Measurements from ENCODE around the gene ISY1. TPM values are rescaled to one million over a fixed set of nuclear protein-coding genes. Genes with fewer than 3 reads are reported as not detected.
"Not testable (repeated sequence)": the region's sequence is repeated elsewhere in the genome, so short reads cannot be mapped to it uniquely, and the experiment has no call there.

The ISY1 gene
- total RNA-seq, 1 donor from 2014 or later: 16.8 TPM

GRCh38 chr3:129166579-129167332 is 5.9 kb upstream of the ISY1 start:
- no peak for DNase-seq

DNA sequence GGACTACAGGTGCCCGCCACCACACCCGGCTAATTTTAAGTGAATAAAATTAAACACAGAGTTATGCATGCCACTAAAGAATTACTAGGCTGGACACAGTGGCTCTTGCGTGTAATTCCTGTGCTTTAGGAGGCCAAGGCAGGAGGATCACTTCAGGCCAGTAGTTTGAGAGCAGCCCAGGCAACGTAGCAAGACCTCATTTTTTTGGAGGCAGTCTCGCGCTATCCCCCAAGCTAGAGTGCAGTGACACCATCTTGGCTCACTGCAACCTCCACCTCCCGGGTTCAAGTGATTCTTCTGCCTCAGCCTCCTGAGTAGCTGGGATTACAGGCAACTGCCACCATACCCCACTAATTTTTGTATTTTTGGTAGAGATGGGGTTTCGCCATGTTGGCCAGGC is 4.7 kb upstream of the ISY1 start:
- not testable (repeated sequence) for DNase-seq

DNA sequence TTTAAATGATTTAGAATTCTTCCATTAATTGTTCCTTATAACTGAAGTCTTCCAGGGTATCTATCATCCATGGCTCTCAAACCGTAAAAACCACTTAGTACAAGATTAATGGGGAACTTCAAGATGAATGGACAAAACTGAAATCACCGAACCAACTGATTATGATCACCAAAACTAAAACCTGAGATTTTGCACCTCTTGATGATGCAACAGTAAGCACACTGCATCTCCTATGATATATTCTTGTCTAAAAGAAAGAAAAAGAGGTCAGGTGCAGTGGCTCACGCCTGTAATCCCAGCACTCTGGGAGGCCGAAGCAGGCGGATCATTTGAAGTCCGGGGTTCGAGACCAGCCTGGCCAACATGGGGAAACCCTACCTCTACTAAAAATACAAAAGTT is 3.6 kb upstream of the ISY1 start:
- DNase-seq: no peak

DNA sequence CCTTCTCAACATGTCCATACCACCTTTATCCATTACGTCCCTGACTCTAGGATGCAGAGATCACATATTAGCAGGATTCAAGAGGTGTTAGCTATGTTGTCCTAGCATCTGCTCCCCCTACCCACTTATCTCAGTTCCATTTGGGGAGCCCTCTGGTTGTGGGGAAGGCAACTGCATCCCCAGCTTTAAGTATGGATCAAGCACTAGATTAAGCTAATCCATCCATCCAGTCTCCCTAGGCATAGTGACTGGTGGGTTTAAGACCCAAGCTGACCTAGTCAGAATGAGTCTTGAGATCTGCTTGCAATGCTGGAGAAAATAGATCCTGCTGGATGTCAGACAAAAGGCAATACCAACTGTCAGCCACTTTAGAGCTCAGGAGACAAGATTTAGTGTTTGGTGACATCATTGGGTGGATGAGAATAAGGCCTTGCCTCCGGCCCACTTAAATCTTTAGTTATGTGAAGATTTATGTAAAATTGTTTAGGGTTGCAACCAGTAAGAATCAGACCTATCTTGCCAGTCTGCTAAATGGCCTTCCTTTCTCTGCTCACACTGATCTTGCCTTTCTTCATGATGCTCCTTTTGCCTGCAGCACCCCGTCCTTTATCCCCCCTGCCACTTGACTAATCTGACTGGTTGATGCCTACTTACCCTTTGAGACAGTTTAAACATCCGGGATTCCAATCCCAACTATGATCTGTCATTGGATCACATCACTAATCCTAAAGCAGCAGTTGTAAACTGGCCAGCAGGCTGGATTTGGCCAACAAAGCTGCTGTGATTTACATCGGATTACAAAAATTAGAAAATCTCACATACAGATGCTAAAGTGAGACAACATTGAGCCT is 2.1 kb upstream of the ISY1 start:
- DNase-seq: no peak

DNA sequence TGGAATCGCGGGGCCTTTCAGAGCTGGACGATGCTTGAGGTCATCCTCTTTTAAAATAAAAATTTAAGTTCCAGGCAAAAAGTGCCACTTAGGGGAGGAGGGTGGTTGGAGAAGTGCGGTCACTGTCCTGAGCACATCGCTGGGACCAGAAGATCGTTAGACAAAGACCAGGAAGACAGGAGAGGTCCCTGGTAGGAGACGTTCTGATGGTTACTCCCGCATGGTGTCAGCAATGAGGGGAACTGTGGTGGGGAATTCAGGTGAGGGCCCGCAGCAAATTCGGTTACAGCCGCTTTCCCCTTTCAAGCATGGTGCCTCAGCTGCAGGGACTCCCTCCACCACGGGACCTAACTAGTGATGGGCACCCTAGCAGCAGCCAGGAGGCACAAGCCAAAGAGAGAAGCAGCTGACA is 1.0 kb upstream of the ISY1 start:
- no peak for DNase-seq

GRCh38 chr3:129144786-129145185 is 16.1 kb downstream of the ISY1 start:
- DNase-seq: no peak

GRCh38 chr3:129141011-129141410 is 19.9 kb downstream of the ISY1 start:
- DNase-seq: not testable (repeated sequence)

DNA sequence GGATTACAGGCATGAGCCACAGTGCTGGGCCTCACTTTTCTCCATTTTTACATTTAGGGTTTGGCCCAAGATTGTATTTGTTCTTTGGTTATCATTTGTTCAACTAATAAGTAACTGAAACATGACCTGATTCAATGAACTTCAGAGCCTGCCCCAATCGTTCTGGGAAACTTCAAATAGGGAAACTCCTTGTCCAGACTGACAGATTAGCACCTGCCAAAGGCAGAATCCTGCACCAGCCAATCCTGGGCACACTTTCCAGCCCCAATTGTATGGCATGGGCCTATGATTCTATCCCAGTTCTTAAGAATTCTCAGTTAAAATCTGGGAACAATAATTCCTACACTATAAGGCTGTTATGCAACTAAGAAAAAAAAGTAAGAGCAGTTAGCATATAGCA is 21.0 kb downstream of the ISY1 start:
- no peak for DNase-seq

DNA sequence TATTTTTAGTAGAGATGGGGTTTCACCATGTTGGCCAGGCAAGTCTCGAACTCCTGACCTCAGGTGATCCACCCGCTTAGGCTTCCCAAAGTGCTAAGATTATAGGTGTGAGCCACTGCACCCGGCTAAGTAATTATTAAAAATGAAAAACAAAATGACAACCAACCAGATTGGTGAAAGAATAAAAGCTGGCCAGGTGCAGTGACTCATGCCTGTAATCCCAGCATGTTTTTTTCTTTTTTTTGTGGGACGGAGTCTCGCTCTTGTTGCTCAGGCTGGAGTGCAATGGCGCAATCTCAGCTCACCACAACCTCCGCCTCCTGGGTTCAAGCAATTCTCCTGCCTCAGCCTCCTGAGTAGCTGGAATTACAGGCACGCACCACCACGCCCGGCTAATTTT is 24.6 kb downstream of the ISY1 start:
- DNase-seq: not testable (repeated sequence)

- no peak for DNase-seq
Measured at GRCh38 chr3:129132097-129132866, 28.6 kb downstream of the ISY1 start.

GRCh38 chr3:129131465-129132088 is 29.3 kb downstream of the ISY1 start:
- DNase-seq: no peak

GRCh38 chr3:129130291-129130813 is 30.5 kb downstream of the ISY1 start:
- no peak for DNase-seq

GRCh38 chr3:129128357-129129155 is 32.3 kb downstream of the ISY1 start:
- no peak for DNase-seq

DNA sequence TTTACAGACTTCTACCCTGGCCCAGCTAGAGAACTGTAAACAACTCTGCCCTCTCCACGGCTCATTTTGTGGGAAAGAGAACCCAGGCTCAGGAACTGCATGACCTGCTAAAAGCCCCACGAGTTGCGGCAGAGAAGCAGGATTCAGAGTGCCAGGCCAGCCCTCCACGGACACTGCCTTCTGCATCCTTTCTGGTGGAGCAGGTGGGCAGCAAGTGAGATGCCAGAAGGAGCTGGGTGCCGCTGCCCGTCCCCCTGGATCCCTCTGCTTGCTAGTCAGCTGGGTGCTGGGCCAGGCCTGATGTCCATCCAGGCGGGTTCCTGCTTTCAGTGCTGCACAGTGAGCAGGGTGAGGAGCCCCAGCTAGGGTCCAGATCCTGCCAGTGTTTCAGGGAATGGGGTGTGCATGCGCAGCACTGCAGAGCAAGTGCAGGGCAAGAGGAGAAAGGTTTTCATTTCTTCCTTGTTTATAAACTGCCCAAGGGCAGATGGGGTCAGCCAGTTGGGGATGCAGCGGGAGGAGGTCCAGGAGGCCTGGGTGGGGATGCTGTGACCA is 34.1 kb downstream of the ISY1 start:
- DNase-seq: no peak

DNA sequence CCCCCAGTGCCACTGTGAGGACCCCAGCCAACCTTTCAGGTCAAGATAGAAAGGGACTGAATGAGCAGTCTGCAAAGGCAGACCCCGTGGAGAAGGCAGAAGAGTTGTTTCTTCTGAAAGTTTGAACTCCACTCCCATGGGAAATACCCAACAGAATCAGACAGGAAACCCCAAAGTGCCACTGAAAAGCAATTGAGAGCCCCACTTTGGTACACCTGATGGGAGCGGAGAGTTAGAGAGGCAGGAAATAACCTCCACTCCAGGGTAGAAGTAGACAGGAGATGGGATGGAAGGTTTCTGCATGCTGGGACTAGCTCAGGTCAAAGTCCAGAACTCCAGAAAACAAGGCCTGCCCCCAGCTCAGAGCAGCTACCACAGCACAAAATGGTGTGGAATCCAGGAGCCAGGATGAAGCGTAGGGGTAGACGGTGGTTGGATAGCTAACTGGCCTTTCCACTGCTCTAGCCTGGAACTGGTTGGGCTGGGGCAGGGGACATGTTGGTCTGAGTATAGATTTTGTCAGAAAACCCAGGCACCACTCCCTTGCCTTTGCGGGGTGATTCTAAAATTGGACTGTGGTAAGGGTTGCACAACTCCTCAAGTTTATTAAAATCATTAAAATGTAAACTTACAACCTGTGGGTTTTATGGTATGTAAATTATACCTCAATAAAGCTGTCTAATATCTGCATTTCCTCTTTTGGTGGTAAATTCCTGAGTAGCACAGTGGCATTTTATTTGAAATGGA is 37.4 kb downstream of the ISY1 start:
- no peak for DNase-seq

GRCh38 chr3:129122412-129123011 is 38.4 kb downstream of the ISY1 start:
- DNase-seq: no peak

DNA sequence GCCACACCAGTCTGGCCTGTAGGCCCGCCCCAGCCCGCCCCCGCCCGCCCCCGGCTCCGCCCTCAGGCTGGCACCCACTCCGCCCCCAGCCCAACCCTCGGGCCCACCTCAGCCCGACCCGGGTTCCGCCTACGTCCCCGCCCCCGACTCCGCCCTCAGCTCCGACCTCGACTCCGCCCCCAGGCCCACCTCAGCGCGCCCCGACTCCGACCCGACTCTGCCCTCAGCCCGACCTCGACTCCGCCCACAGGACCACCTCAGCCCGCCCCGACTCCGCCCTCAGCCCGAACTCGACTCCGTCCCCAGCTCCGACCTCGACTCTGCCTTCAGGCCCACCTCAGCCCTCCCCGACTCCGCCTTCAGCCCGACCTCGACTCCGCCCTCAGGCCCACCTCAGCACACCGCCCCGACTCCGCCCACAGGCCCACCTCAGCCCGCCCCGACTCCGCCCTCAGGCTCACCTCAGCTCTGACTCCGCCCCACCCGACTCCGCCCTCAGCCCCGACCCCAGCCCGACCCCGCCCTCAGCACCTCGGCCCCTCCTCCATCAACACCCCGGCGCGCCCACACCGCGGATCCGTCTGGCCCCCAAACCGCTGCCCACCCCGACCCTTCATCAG is 39.0 kb downstream of the ISY1 start, which contains the start of gene RAB43:
RAB43 (minus strand) TSS at position 13 of the 620 bp plus-strand sequence. CDS start 315 bp downstream, outside the sequence.
- DNase-seq: peak; percentile 75

GRCh38 chr3:129121016-129121791 is 39.7 kb downstream of the ISY1 start:
- DNase-seq: no peak
